C4-2B (cell line): ENCODE measurements around the gene EGR4.

Experiments
- CTCF ChIP-seq: fragments of 450-650 bp; conservative IDR thresholded peaks from 2 replicates; pipeline ENCODE4 v1.5.1; 2017; ENCODE audit warnings: mild to moderate bottlenecking
- ZFX ChIP-seq: fragments of 450-650 bp; IDR thresholded peaks from 2 replicates; pipeline ENCODE4 v1.6.1; 2017

DNA sequence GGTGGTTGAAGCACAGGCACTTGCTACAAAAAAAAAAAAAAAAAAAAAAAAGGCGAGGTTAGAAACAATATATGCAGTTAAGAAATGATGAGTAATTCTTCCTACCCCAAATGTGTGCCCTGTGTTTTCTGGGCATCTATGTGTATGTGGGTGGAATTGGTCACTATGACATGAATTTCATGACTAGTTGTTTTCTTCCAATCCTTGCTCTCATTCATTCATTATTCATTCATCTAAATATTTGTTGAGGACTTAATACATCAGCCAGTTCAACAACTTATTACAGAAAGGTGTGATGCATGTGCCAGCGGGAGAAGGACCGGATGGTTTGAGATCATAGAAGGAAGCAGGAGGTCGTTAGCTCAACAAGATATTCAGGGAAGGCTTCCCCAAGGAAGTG lies 8.3 kb upstream of the EGR4 start:
- no peak for TF ChIP-seq CTCF
- no peak for TF ChIP-seq ZFX
